GM23338 (cell line): ENCODE data around the gene SPTB. TPM values are rescaled to one million over a fixed set of nuclear protein-coding genes. Genes with fewer than 3 reads are reported as not detected.
A peak's percentile ranks its signal among the peaks of the same experiment; 100 is the strongest.

Experiments used
- ATAC-seq: fragments of 200-7000 bp; cut with Tn5 transposase; 3 replicates; pipeline ENCODE4 v1.9.1; 2020
- DNase-seq: peaks from one replicate; pipeline ENCODE4 v3.0.0-alpha.2; 2015; ENCODE audit warnings: low spot score
- H2AFZ ChIP-seq: fragments of 200-600 bp; sonication (generic); 2 replicates; pipeline ENCODE4 v1.8.0; 2016; ENCODE audit warnings: antibody characterized with exemption, mild to moderate bottlenecking, moderate library complexity
- H3F3A ChIP-seq: fragments of 200-600 bp; sonication (generic); replicated peaks from 2 replicates; pipeline ENCODE4 v1.8.0; 2017; ENCODE audit warnings: antibody characterized with exemption, mixed run types, low read depth
- H3K27ac ChIP-seq: fragments of 200-600 bp; sonication (generic); 2 replicates; pipeline ENCODE4 v1.6.1; 2016; ENCODE audit warnings: low read depth
- H3K27me3 ChIP-seq: fragments of 200-600 bp; sonication (generic); 2 replicates; pipeline ENCODE4 v1.8.0; 2016; ENCODE audit warnings: mild to moderate bottlenecking, mixed run types, moderate library complexity; ENCODE audit not compliant: insufficient read depth
- H3K36me3 ChIP-seq: fragments of 200-600 bp; sonication (generic); 2 replicates; pipeline ENCODE4 v1.8.0; 2016; ENCODE audit warnings: mild to moderate bottlenecking; ENCODE audit not compliant: insufficient read depth
- H3K4me1 ChIP-seq: fragments of 200-600 bp; sonication (generic); 2 replicates; pipeline ENCODE4 v1.8.0; 2016; ENCODE audit warnings: mild to moderate bottlenecking, moderate library complexity; ENCODE audit not compliant: insufficient read depth
- H3K4me2 ChIP-seq: fragments of 200-600 bp; sonication (generic); 2 replicates; pipeline ENCODE4 v1.7.1; 2017; ENCODE audit warnings: mixed run types
- H3K4me3 ChIP-seq: fragments of 200-600 bp; sonication (generic); 2 replicates; pipeline ENCODE4 v1.6.1; 2016; ENCODE audit warnings: mixed run types
- H3K79me2 ChIP-seq: fragments of 200-600 bp; sonication (generic); replicated peaks from 2 replicates; pipeline ENCODE4 v1.8.0; 2017; ENCODE audit warnings: mild to moderate bottlenecking; ENCODE audit not compliant: insufficient read depth
- H3K9me2 ChIP-seq: fragments of 200-600 bp; sonication (generic); 2 replicates; pipeline ENCODE4 v1.8.0; 2017; ENCODE audit not compliant: insufficient read depth
- H4K20me1 ChIP-seq: fragments of 200-600 bp; sonication (generic); replicated peaks from 2 replicates; pipeline ENCODE4 v1.8.0; 2017; ENCODE audit warnings: mild to moderate bottlenecking; ENCODE audit not compliant: insufficient read depth
- H3K27ac Mint-ChIP-seq: 2 replicates; pipeline ENCODE4 v1.8.0; 2020; ENCODE audit warnings: inconsistent platforms, mild to moderate bottlenecking, moderate library complexity, mixed read lengths
- H3K27me3 Mint-ChIP-seq: 3 replicates; pipeline ENCODE4 v1.8.0; 2022; ENCODE audit warnings: low read depth, mild to moderate bottlenecking, moderate library complexity, mixed read lengths, inconsistent platforms; ENCODE audit not compliant: insufficient read depth, poor library complexity
- H3K36me3 Mint-ChIP-seq: 3 replicates; pipeline ENCODE4 v1.8.0; 2021; ENCODE audit warnings: low read depth, mild to moderate bottlenecking, inconsistent platforms, moderate library complexity, mixed read lengths
- H3K4me1 Mint-ChIP-seq: 3 replicates; pipeline ENCODE4 v1.8.0; 2020; ENCODE audit warnings: mild to moderate bottlenecking, inconsistent platforms, mixed read lengths
- H3K4me3 Mint-ChIP-seq: 3 replicates; pipeline ENCODE4 v1.8.0; 2021; ENCODE audit warnings: moderate library complexity, mild to moderate bottlenecking, inconsistent platforms, mixed read lengths
- H3K9me3 Mint-ChIP-seq: 3 replicates; pipeline ENCODE4 v1.8.0; 2020; ENCODE audit warnings: moderate library complexity, mild to moderate bottlenecking, inconsistent platforms, mixed read lengths
- CREB1 ChIP-seq: fragments of 250-450 bp; sonication (Bioruptor Pico); IDR thresholded peaks from 2 replicates; pipeline ENCODE4 v1.5.0; 2020; ENCODE audit warnings: low read depth, mild to moderate bottlenecking, moderate library complexity
- CTCF ChIP-seq, 2 experiments: fragments of 200-600 bp in 1 of 2; sonication (generic) in 1 of 2; conservative IDR thresholded peaks; 2 replicates each; pipeline versions ENCODE4 v1.5.1 to v1.6.1; 2016 to 2017; ENCODE audit warnings: antibody characterized with exemption in 2 of 2, low read depth in 2 of 2, mild to moderate bottlenecking in 2 of 2, moderate library complexity in 1 of 2
- EZH2 ChIP-seq: fragments of 200-600 bp; sonication (generic); IDR thresholded peaks from one replicate; pipeline ENCODE4 v1.8.0; 2017; ENCODE audit warnings: antibody characterized with exemption, mild to moderate bottlenecking, low read depth; ENCODE audit not compliant: unreplicated experiment
- EZH2phosphoT487 ChIP-seq: fragments of 200-600 bp; sonication (generic); IDR thresholded peaks from one replicate; pipeline ENCODE4 v1.8.1; 2018; ENCODE audit warnings: antibody characterized with exemption; ENCODE audit not compliant: unreplicated experiment
- JUNB ChIP-seq: IDR thresholded peaks from one replicate; pipeline ENCODE4 v1.6.1; 2016; ENCODE audit warnings: antibody characterized with exemption; ENCODE audit not compliant: unreplicated experiment
- NANOG ChIP-seq: IDR thresholded peaks from 2 replicates; pipeline ENCODE4 v1.6.1; 2016; ENCODE audit warnings: antibody characterized with exemption, borderline replicate concordance
- POLR2AphosphoS5 ChIP-seq: IDR thresholded peaks from 2 replicates; pipeline ENCODE4 v1.6.1; 2016; ENCODE audit warnings: antibody characterized with exemption, low read depth
- STAT1 ChIP-seq: IDR thresholded peaks from one replicate; pipeline ENCODE4 v1.6.1; 2016; ENCODE audit warnings: antibody characterized with exemption; ENCODE audit not compliant: unreplicated experiment
- ZNF114 ChIP-seq: fragments of 250-450 bp; sonication (Bioruptor Pico); IDR thresholded peaks from 2 replicates; pipeline ENCODE4 v1.5.0; 2020; ENCODE audit warnings: mild to moderate bottlenecking, moderate library complexity
- ZNF331 ChIP-seq: fragments of 250-450 bp; sonication (Bioruptor Pico); IDR thresholded peaks from 2 replicates; pipeline ENCODE4 v1.5.0; 2020; ENCODE audit warnings: low read depth, mild to moderate bottlenecking, moderate library complexity
- polyA plus RNA-seq: library from polyadenylated mRNA; unstranded; fragments of >200 nt; fragmentation: Nextera tagmentation; extraction: Ambion mirVana; gene quantifications from 2 replicates; pipeline ENCODE4 v1.2.1, GENCODE V29; 2016
- total RNA-seq: library from RNA; depleted of rRNA; stranded (reverse); fragments of >200 nt; shearing (Covaris generic); gene quantifications from 2 replicates; pipeline ENCODE4 v1.2.3, GENCODE V29; 2014

The SPTB gene
- total and polyA plus RNA-seq, 2 experiments from 2014 or later = 1.1 to 1.9 TPM

GRCh38 chr14:64801800-64802199 lies 77.9 kb downstream of the SPTB start:
- Histone ChIP-seq H3K9me2 (no peaks in the 10 kb centered on the region), H3K4me2 (no peak overlapping the region), H3K36me3 (no peaks in the 10 kb centered on the region), H4K20me1 (no peaks in the 10 kb centered on the region), H3K4me3 (no peak overlapping the region), H3K27ac (no peak overlapping the region), H3F3A (no peaks in the 10 kb centered on the region), H2AFZ (no peak overlapping the region), H3K27me3 (no peaks in the 10 kb centered on the region), H3K4me1 (no peaks in the 10 kb centered on the region; the same call in 1 of the 2 replicates), H3K79me2 (no peaks in the 10 kb centered on the region)
- H3K27ac Mint-ChIP-seq = no peak overlapping the region
- DNase-seq (peak; percentile 79), ATAC-seq (peak; percentile 90)
- no peaks in the 10 kb centered on the region for H3K9me3 Mint-ChIP-seq
- H3K27me3 Mint-ChIP-seq = peaks cover 10% of the 10 kb centered on the region
- no peak overlapping the region for H3K4me3 Mint-ChIP-seq
- H3K36me3 Mint-ChIP-seq = no peaks in the 10 kb centered on the region
- TF ChIP-seq CTCF (conservative IDR thresholded peaks at IDR 0.05; ENCODE audit: low read depth in 2 of 2) (peak; percentile 83 to 89), ZNF114 (CRISPR knock-in tag) (no peak), ZNF331 (CRISPR knock-in tag) (no peak), EZH2phosphoT487 (no peak), EZH2 (no peak)
- peaks cover 12% of the 10 kb centered on the region for H3K4me1 Mint-ChIP-seq

GRCh38 chr14:64801046-64801445 lies 78.7 kb downstream of the SPTB start:
- Histone ChIP-seq H3K4me1 (no peaks in the 10 kb centered on the region; the same call in 1 of the 2 replicates), H3K27me3 (no peaks in the 10 kb centered on the region), H3K9me2 (no peaks in the 10 kb centered on the region), H3F3A (no peaks in the 10 kb centered on the region), H3K27ac (no peak overlapping the region), H4K20me1 (no peaks in the 10 kb centered on the region), H3K4me3 (no peak overlapping the region), H3K36me3 (no peaks in the 10 kb centered on the region), H3K79me2 (no peaks in the 10 kb centered on the region), H3K4me2 (no peak overlapping the region), H2AFZ (no peak overlapping the region)
- H3K27me3 Mint-ChIP-seq = peaks cover 10% of the 10 kb centered on the region
- H3K27ac Mint-ChIP-seq = no peak overlapping the region
- H3K36me3 Mint-ChIP-seq = no peaks in the 10 kb centered on the region
- DNase-seq (no peak), ATAC-seq (no peak)
- H3K9me3 Mint-ChIP-seq = no peaks in the 10 kb centered on the region
- peaks cover 9% of the 10 kb centered on the region; the same call in 2 of the 3 replicates for H3K4me1 Mint-ChIP-seq
- TF ChIP-seq EZH2 (no peak), CREB1 (CRISPR knock-in tag) (no peak), NANOG (no peak), JUNB (no peak), STAT1 (no peak), POLR2AphosphoS5 (no peak), ZNF114 (CRISPR knock-in tag) (no peak)
- H3K4me3 Mint-ChIP-seq = no peak overlapping the region

- no peak overlapping the region for H3K4me2 ChIP-seq
- H3K79me2 ChIP-seq = no peaks in the 10 kb centered on the region
- H3K27ac ChIP-seq = no peak overlapping the region
- Mint-ChIP-seq H3K4me3 (no peak overlapping the region), H3K27me3 (peaks cover 9% of the 10 kb centered on the region), H3K36me3 (no peaks in the 10 kb centered on the region), H3K4me1 (peaks cover 3% of the 10 kb centered on the region; the same call in 1 of the 3 replicates), H3K9me3 (no peaks in the 10 kb centered on the region), H3K27ac (no peak overlapping the region)
- H3K4me1 ChIP-seq = no peaks in the 10 kb centered on the region
- H4K20me1 ChIP-seq = no peaks in the 10 kb centered on the region
- H3K4me3 ChIP-seq = no peak overlapping the region
- H2AFZ ChIP-seq = no peak overlapping the region
- TF ChIP-seq POLR2AphosphoS5 (no peak), CTCF (conservative IDR thresholded peaks at IDR 0.05; ENCODE audit: low read depth in 2 of 2) (peak; percentile 53 to 61)
- no peaks in the 10 kb centered on the region for H3K27me3 ChIP-seq
- H3K9me2 ChIP-seq = no peaks in the 10 kb centered on the region
- DNase-seq (peak; percentile 80), ATAC-seq (peak; percentile 47)
- no peaks in the 10 kb centered on the region for H3F3A ChIP-seq
- no peaks in the 10 kb centered on the region for H3K36me3 ChIP-seq
These were observed 79.7 kb downstream of the SPTB start for GRCh38 chr14:64800000-64800399.
